Subcutaneous adipose tissue (tissue), 4 donors: ENCODE data around the gene OLFML2A. TPM values are rescaled to one million over a fixed set of nuclear protein-coding genes. Genes with fewer than 3 reads are reported as not detected.

Experiments
- total RNA-seq, 4 donors: library from RNA; depleted of rRNA; stranded (reverse); fragments of >200 nt; gene quantifications; one replicate each; pipeline ENCODE4 v1.1.0, GENCODE V29; 2016
- TF ChIP-seq, protein P1 (sequence below): fragments of 450-650 bp; IDR thresholded peaks from one replicate; pipeline ENCODE4 v1.5.1; 2016; ENCODE audit warnings: low read depth, mild to moderate bottlenecking, control low read depth, antibody characterized with exemption, moderate library complexity

The OLFML2A gene
- total RNA-seq: 10 to 100 TPM in 2 of 4 donors, 1 to 10 TPM in 2; 6.7 to 38.2 (median 12.5) TPM

DNA sequence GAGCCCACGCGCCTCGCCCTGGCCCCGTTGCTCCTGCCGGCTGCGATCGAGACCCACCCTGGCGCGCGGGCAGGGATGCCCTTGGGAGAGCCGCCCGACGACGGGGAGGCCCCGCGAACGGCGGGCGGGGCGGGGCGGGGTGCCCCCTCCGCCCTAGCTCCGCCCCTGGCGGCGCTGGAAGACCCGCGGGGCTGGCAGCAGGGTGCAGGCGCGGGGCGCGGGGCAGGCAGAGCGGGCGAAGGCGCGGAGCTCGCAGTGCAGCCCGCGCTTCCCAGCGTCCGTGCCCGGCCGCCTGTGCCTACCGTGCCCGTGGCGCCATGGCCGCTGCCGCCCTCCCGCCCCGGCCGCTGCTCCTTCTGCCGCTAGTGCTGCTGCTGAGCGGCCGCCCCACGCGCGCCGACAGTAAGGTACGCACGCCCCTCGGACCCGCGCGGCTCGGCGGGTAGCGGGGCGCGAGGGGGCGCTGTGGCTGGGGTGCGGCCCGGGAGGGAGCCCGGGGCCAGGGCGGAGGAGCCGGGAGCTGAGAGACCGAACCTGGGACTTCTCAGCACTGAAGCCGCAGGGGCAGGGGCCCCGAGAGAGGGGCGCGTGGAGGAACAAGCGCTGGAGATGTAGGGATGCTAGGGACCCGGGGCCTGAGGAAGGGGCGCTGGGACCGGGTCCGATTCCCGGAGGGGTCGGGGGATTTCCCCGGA, at the start of gene OLFML2A:
TSS of gene OLFML2A (plus strand) at position 180 of the 695 bp plus-strand sequence. CDS start at position 318, 138 bp downstream.
- TF ChIP-seq, protein P1, sequence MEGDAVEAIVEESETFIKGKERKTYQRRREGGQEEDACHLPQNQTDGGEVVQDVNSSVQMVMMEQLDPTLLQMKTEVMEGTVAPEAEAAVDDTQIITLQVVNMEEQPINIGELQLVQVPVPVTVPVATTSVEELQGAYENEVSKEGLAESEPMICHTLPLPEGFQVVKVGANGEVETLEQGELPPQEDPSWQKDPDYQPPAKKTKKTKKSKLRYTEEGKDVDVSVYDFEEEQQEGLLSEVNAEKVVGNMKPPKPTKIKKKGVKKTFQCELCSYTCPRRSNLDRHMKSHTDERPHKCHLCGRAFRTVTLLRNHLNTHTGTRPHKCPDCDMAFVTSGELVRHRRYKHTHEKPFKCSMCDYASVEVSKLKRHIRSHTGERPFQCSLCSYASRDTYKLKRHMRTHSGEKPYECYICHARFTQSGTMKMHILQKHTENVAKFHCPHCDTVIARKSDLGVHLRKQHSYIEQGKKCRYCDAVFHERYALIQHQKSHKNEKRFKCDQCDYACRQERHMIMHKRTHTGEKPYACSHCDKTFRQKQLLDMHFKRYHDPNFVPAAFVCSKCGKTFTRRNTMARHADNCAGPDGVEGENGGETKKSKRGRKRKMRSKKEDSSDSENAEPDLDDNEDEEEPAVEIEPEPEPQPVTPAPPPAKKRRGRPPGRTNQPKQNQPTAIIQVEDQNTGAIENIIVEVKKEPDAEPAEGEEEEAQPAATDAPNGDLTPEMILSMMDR: no peak

DNA sequence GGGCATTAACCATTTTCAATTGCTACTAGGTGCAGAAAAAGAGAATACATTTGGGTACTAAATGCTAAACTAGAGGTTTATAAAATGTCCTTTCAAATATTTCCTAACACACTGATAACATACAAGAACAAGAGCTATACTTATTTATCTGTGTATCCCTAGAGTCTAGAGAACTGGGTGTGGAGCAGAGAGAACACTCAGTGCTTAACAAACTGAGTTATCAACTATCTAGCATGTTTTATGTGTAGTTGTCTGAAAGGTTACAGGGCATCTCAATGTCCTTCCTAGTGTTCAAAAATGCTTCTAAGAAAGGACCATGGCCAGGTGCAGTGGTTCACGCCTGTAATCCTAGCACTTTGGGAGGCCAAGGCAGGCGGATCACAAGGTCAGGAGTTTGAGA, 46.2 kb upstream of the OLFML2A start:
- TF ChIP-seq, protein P1: no peak

DNA sequence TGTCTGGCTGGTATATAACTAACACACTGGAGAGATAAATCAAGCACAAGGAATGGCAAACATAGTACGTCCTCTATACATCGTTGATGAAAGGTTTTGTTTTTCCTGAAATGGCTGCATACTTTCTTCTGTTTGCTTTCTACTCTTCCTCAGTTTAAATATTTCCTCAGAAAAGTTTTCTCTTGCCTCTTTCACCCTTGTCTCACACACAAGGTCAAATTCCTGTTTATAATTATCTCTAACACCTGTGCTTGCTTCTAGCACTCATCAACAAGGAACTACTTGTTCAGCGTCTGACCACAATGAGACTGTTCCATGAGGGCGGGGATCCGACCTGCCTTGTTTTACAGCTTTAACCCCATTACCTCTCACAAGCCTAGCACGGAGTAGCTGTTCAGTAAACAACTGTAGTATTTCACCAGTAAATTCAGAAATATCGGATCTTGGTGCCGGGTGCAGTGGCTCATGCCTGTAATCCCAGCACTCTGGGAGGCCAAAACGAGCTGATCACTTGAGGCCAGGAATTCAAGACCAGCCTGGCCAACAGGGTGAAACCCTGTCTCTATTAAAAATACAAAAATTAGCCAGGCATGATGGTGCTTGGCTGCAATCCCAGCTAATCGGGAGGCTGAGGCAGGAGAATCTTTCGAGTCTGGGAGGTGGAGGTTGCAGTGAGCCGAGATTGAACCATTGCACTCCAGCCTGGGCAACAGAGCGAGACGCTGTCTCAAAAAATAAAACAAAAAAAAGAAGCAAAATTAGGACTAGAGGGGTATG, 42.8 kb upstream of the OLFML2A start:
- TF ChIP-seq, protein P1: no peak

DNA sequence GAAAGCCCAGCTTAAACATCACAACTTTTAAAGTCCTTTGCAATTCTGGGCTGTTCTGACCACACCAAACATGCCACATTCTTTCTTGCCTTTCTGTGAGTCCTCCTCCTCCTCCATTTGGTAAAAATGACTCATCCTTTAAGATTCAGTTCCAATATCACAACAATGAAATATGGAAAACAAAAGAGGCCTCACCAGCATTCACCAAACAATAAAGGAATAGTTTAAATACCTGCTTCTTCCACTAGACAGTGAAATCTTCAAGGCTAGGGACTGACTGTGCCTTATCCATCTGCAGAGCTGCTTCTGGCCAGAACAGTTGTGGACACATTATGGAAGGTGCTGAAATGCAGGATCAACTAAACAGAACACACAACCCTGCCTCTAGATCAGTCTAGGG, 41.8 kb upstream of the OLFML2A start:
- TF ChIP-seq, protein P1: no peak

DNA sequence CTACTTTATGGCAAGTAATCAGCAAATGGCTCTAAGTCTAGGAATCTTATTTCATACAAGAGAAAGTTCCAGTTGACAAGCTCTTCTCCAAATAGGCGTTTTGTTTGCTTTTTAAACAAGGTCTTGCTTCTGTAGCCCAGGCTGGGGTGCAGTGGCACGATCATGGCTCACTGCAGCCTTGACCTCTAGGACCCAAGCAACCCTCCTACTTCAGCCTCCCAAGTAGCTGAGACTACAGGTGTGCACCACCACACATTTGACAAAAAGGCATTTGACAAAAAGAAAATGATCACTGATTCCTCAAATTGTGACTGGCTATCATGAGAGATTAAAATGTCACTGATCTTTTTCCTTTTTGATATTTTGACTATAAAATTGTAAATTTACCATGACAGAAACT, 37.6 kb upstream of the OLFML2A start:
- TF ChIP-seq, protein P1: no peak

DNA sequence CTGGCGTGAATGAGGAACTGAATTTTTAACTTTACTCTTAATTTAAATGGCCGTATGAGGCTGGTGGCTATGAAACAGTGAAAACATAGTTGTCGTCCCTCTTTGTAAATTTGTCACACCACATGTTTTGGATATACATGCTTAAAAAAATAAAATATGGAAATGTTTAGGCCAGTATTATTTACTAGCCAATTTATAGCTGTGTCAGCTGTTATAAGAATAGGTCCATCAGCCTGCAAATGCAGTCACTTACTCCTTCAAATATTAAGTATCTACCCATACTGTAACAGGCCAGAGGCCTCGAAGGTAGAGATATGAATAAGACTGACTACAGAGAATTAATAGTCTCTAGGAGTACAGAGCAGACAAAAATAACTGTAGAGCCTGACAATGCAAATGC, 35.8 kb upstream of the OLFML2A start:
- TF ChIP-seq, protein P1: no peak

DNA sequence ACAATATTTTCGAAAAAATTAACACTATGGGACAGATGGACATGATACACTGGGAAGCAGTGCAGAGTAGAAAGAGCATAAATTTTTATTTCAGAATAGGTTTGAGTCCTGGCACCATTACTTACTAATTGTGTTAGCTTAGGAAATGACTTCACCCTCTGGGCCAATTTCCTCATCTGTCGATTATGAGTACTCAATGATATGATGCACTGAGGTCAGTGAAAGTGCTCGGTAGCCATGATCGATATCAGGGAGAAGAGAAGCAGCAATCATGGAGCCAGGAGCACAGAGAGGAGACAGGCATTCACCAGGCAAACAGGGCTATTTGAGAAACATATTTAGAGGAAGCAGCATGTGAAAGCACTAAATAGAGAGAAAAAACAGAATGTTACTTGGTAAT, 35.3 kb upstream of the OLFML2A start:
- TF ChIP-seq, protein P1: no peak
